B cell (primary cell): ENCODE results near the gene HTR4.

Experiments used
- CTCF ChIP-seq: fragments of 200-600 bp; IDR thresholded peaks from one replicate; pipeline ENCODE4 v1.8.0; 2022; ENCODE audit warnings: antibody characterized with exemption, mild to moderate bottlenecking
- EZH2 ChIP-seq: IDR thresholded peaks from 2 replicates; pipeline ENCODE4 v1.6.1; 2012; ENCODE audit warnings: borderline replicate concordance, low read depth, mild to moderate bottlenecking, moderate library complexity, low read length; ENCODE audit not compliant: insufficient read depth, poor library complexity, severe bottlenecking

- no peak for TF ChIP-seq CTCF
- TF ChIP-seq EZH2 = no peak
These were observed 21.3 kb downstream of the HTR4 start for GRCh38 chr5:148633067-148633377.
